ENCODE data around the gene PTPRT. TPM values are rescaled to one million over a fixed set of nuclear protein-coding genes. Genes with fewer than 3 reads are reported as not detected.
"Not testable (repeated sequence)": the region's sequence is repeated elsewhere in the genome, so short reads cannot be mapped to it uniquely, and the experiment has no call there.

The PTPRT gene
- total RNA-seq, 4 donors from 2014 or later: 0.67 to 2.5 (median 1.0) TPM

GRCh38 chr20:42214074-42214473, 975.6 kb downstream of the PTPRT start:
- Histone ChIP-seq H3K4me1 (no peaks in the 10 kb centered on the region), H3K36me3 (no peaks in the 10 kb centered on the region), H3K4me3 (no peak overlapping the region), H3K27me3 (no peaks in the 10 kb centered on the region), H3K27ac (no peak overlapping the region), H3K9me3 (no peaks in the 10 kb centered on the region)
- no peak for DNase-seq
- no peak for TF ChIP-seq POLR2A (IDR thresholded peaks at IDR 0.05)
- no peak for TF ChIP-seq CTCF (IDR thresholded peaks at IDR 0.05)

- Histone ChIP-seq H3K36me3 (no peaks in the 10 kb centered on the region), H3K4me1 (no peaks in the 10 kb centered on the region), H3K4me3 (no peak overlapping the region), H3K9me3 (no peaks in the 10 kb centered on the region), H3K27ac (no peak overlapping the region), H3K27me3 (no peaks in the 10 kb centered on the region)
- no peak for TF ChIP-seq CTCF (IDR thresholded peaks at IDR 0.05)
- DNase-seq: no peak
Measured at GRCh38 chr20:42212391-42212790, 977.3 kb downstream of the PTPRT start.

- not testable (repeated sequence) for H3K27me3 ChIP-seq, H3K36me3 ChIP-seq, H3K9me3 ChIP-seq, H3K27ac ChIP-seq, H3K4me1 ChIP-seq, DNase-seq, H3K4me3 ChIP-seq
Measured at GRCh38 chr20:42206557-42206956, 983.1 kb downstream of the PTPRT start.

- TF ChIP-seq CTCF (IDR thresholded peaks at IDR 0.05) (peak in 1 of 6 experiments; percentile 17), POLR2A (IDR thresholded peaks at IDR 0.05) (no peak)
- H3K36me3 ChIP-seq: no peaks in the 10 kb centered on the region
- no peak overlapping the region for H3K4me3 ChIP-seq
- no peaks in the 10 kb centered on the region for H3K4me1 ChIP-seq
- H3K9me3 ChIP-seq: no peaks in the 10 kb centered on the region
- no peak overlapping the region for H3K27ac ChIP-seq
- no peak for DNase-seq
- no peaks in the 10 kb centered on the region for H3K27me3 ChIP-seq
Measured at GRCh38 chr20:42204109-42204660, 985.5 kb downstream of the PTPRT start.

- Histone ChIP-seq H3K4me1 (no peaks in the 10 kb centered on the region), H3K27me3 (no peaks in the 10 kb centered on the region), H3K4me3 (no peak overlapping the region), H3K9me3 (no peaks in the 10 kb centered on the region), H3K27ac (no peak overlapping the region), H3K36me3 (no peaks in the 10 kb centered on the region)
- DNase-seq: no peak
- TF ChIP-seq CTCF (IDR thresholded peaks at IDR 0.05) (no peak), POLR2A (IDR thresholded peaks at IDR 0.05) (no peak)
Measured at GRCh38 chr20:42197599-42197998, 992.1 kb downstream of the PTPRT start.

GRCh38 chr20:42193119-42193518, 996.6 kb downstream of the PTPRT start:
- Histone ChIP-seq H3K9me3 (no peaks in the 10 kb centered on the region), H3K4me1 (no peaks in the 10 kb centered on the region), H3K27me3 (no peaks in the 10 kb centered on the region), H3K4me3 (no peak overlapping the region), H3K27ac (no peak overlapping the region), H3K36me3 (no peaks in the 10 kb centered on the region)
- TF ChIP-seq CTCF (IDR thresholded peaks at IDR 0.05): no peak
- TF ChIP-seq POLR2A (IDR thresholded peaks at IDR 0.05): no peak
- no peak for DNase-seq

All from Peyer's patch (tissue), 4 donors.